GM19328 (cell line): Measurements from ENCODE around the gene ATP12A.

Experiments used
- ATAC-seq: cut with Tn5 transposase; IDR thresholded peaks from one replicate; pipeline ENCODE4 v1.9.1; 2021; ENCODE audit warnings: mild to moderate bottlenecking, moderate library complexity; ENCODE audit not compliant: unreplicated experiment

ATP12A gene

DNA sequence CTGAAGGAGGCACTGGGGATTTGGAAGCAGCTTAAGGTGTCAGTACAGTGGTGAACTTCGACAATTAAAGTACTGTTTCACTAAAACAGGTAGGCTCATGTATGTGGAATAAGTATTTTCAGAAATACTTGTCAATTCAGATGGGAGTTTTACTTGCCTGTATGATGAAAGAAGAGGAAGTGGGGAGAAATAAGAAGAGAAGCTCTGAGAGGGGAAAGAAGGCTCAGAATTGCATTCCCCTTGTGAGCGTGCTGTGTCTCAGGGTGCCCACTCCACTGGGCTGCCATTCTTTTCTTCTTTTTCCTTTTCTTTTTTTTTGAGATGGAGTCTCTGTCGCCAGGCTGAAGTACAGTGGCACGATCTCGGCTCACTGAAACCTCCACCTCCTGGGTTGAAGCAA, 45.2 kb downstream of the ATP12A start:
- ATAC-seq: no peak

DNA sequence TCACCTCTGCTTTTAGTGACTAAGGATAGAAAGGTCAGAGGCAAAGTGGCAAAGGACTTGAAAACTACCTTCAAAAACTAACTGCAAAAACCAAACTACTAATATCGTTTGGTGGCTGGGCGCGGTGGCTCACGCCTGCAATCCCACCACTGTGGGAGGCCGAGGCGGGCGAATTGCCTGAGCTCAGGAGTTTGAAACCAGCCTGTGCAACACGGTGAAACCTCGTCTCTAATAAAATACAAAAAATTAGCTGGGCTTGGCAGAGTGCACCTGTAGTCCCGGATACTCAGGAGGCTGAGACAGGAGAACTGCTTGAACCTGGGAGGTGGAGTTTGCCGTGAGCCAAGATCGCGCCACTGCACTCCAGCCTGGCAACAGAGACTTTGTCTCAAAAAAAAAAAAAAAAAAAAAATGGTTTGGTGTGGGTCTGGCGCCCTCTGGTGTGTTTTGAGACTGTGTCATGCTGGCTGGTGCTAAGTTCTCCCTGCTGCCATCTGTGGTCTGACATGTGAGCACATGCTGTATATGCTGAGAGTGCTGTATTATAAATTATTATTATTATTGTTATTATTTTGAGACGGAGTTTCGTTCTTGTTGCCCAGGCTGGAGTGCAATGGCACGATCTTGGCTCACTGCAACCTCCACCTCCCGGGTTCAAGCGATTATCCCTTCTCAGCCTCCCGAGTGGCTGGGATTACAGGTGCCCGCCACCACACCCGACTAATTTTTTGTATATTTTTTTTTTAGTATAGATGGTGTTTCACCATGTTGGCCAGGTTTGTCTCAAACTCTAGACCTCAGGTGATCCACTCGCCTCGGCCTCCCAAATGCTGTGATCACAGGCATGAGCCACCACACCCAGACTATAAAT, 47.8 kb downstream of the ATP12A start:
- ATAC-seq: no peak

DNA sequence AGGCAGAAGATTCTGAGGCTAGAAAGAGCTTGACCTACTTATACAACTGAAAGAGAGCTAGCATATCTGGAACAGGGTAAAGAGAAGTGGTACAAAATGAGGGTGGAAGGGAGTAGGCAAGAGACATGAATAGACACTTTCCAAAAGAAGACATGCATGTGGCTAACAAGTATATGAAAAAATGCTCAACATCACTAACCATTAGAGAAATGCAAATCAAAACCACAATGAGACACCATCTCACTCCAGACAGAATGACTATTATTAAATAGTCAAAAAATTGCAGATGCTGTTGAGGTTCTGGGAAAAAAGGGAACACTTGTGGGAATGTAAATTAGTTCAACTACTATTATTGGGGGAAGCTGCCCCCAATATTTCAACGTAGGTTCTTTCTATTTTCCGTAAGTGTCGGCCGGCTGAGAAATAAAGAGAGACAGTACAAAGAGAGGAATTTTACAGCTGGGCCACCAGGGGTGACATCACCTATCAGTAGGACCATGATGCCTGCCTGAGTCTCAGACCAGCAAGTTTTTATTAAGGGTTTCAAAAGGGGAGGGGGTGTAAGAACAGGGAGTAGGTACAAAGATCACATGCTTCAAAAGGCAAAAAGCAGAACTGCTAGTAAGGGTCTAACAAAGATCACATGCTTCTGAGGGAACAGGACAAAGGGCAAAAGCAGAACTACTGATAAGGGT, 50.8 kb downstream of the ATP12A start:
- peak; percentile 74 for ATAC-seq

DNA sequence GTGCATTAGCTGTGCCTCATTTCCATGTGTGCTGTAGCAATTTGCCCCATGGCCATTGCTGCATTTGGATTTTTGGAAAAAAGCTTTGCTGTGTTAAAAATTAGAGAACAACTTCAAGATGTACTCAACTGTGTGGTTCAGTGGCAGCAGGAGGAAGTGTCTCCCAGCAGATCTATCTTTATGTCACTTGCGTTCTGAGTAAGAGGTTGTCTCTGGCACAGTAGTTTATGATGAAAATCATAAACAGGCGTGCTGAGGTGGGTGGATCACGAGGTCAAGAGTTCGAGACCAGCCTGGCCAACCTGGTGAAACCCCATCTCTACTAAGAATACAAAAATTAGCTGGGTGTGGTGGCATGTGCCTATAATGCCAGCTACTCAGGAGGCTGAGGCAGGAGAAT, 54.7 kb downstream of the ATP12A start:
- ATAC-seq: no peak

DNA sequence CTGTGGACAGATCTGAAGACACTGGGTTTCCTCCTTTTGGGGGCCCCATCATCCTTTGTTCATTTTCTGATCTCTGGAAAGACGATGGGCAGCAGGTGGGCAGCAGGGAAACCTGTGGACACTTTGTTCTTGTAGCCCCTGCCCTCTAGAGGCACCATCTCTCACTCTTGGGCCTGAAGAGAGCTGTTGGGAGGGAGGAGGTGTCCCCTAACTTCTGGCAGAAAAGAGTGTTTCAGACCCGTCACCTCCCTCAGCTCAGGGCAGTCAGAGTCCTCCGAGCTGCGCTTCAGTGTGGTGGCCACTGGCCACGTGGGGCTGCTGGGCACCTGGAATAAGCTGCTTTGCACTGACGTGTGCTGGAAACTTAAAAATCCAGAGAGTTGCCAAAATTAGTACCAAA, 56.8 kb downstream of the ATP12A start:
- no peak for ATAC-seq

DNA sequence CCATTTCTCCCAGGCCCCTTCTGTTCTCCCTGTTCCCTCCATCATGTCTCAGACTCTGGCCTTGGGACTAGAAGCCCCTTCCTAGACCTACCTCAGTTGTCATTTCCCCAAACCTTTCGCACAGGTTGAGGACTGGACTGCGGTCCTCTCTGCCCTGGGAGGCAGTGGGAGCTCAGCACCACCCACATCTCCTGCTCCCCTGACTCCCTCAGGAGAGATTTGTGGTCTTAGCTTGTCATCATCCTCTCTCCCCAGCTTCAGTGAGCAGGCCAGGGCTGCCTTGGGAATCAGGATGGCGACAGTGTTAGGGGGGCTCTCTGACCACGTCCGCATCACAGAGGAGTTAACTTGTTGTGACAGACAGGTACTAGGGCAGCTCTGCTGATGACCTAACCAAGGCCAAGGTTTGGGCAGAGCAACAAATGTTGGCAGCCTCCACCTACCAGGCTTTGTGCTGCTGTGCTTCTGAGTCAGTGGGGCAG, 58.2 kb downstream of the ATP12A start:
- no peak for ATAC-seq

DNA sequence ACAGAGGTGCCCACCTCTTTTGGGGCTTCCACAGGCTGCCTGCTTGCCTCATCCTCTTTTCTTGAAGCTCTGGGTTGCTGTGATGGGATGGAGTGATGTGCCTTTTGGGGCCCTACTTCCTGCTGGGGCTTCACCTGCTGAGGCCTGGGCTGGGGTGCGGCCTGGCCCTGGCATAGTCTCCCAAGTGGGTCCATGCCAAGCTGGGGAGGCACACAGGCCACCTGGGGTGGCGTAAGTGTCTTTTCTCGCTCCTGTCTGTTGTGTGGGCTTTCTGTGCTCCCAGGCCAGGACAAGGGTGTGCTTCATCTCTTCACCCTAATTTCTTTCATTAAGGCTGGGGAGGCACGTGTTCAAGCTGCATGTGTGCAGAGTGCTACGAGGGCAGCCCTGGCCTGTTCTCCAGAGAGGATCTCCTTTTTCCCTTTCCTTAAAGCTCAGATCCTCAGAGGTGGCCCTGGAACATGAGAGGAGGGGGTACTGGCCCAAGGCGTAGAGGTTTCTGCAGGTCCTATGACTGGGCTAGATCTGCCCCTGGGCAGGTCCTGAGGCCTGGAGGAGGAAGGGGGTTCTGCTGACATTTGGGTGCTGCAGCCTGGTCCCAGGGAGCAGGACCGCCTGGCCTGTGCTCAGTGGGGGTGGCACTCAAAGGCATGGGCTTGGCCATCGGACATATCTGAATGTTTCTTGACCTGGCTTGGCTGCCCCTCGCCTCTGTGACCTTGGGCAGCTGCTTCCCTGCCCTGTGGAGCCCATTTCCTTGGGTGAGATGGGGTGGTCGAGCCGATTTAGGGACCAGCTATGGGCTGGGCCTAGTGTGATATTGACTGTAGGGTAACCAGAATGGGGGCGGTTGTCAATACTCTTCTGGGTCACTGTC, 60.0 kb downstream of the ATP12A start:
- ATAC-seq: no peak

DNA sequence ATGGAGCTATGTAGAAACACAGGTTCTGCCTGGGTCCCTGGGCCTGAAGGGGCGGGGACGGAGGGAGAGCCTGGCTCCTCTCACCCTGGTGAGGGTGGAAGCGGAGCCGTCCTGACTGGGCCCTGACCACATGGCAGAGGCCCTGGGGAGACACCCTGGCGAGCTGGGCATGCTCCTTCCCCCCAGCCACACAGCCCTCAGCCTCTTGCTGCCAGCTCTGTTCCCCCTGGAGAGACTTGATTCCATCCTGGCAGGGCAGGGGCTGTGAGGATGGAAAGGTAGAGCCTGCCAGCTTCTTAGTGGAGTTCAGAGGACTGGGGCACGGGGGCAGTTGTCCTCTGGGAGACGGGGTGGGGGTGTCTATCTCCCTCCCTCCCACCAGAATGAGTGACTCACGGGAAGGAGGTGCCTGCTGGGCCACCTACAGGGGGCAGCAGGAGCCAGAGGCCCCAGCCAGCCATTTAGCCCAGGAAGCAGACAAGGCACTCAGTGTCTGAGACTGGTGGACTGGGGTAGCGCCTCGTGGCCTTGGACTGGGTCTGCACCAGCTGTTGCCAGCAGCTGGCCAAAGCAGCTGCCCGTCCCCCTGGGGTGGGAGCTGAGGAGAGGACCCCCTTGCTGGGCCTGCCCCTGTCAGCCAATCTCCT, 60.9 kb downstream of the ATP12A start:
- ATAC-seq: no peak

DNA sequence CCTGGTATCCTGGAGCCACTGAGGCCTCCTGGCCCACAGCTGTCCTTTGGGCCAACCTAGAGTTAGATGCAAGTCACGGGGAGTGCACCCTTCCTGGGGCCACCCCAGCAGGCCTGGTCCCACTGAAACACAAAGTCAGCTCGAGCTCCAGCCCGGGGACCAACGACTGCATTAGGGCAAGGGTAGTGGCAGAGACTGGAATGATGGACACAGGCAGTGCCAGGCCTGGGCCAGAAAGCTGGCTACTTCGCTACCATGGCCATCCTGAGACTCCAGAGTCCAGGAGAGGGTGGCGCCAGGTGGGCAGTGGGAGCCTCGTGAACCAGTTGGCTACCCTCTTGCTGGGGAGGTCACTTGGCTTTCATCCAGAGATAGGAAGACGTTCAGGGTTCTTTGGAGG, 61.6 kb downstream of the ATP12A start:
- no peak for ATAC-seq

DNA sequence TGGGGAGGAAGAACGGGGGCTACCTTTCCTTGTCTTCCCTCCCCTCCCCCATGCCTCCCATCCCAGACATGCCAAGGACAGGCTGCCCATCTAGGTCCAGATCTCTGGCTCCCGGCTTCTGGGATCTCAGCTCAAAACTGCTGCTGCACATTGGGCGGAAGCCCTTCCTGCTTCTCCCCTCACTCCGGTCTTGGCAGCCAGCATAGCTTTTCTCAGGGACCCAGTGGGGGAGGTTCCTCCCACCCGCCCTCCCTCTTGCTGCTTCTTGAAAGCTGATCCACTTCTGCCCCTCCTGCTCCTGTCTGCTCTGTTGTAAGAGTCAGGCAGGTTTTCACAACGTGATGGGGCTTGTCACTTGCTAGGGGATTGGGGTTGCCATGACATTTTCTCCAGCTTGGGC, 62.1 kb downstream of the ATP12A start:
- no peak for ATAC-seq

DNA sequence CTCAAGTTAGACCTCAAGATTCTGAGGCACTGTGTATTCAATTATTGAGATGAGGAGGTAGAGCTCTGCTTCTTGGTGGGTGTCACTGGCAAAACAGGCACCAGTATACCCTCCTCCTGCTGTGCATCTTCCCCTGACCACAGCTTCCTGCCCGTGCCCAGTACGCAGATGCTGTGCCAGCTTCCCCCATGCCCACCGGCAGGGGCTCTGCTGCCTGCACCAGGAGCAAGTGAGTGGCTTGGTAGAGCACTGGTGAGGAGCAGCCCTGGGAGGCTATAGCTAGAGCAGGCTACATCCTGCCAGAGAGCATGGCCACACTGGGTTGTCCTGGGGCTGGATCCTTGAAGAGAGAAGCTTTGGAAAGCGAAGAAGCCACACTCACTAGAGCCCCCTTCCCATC, 62.8 kb downstream of the ATP12A start:
- ATAC-seq: no peak

DNA sequence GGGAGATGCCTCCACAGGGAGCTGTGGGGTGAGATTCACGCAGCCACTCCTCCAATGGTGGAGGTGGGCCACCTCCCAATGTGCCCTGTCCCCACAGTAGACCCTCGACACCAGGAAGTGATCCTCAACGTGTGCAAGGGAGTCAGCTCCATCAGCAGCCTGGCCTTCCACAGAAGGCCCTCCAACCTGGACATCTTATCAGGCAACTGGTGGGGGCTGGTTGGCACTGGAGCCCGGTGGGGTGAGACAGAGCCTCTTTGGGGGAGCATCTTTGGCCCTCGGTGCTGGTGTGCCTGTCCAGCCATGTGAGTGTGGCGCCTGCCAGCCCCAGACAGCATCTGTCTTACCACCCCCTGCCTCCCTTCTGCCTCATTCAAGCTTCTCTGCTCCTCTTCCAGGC, 64.0 kb downstream of the ATP12A start:
- no peak for ATAC-seq

DNA sequence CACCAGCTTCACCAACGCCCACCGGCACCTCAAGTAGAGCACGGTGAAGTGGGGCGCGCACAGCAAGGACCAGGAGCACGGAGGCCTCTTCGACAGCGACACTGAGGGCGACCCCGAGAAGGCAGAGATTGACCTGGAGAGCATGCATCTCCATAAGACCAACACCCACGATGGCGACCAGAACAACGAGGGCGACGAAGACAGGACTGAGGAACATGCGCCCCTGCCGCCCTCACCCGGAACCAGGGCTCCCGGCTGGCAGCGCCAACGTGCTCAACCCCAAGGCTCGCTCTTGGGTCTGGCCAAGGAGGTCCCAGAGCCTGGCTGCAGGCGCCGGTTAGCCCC, 65.3 kb downstream of the ATP12A start:
- no peak for ATAC-seq

DNA sequence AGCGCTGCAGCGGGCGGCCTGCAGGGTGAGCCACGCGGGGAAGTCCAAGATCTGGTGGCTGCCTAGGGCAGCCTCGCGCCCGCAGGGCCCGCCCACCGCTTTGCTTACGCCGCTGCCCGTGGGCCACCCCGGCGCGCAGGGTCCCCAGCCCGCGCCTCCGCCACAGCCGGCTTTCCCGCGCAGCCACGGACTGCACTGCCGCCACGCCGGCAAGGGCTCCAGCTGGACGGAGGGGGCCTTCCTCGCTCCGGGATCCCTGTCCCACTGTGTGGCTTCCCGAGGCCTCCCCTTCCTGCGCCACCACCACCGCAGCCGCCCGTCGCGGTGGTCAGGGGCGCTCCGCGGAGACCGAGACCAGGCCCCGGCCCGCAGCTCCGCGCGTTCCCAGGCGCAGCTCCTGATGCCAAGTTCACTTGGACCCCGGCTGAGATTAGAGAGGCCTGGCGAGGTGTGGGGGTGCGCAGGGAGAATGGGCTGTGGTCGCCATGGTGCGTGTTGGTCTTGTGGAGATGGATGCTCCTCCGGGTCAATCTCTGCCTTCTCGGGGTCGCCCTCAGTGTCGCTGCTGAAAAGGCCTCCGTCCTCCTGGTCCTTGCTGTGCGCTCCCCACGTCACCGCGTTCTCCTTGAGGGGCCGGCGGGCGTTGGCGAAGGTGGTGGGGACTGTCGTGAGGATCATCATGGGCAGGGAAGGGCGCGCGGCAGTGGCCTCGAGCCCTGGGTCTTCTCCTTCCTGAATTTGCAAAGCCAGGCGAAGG, 65.8 kb downstream of the ATP12A start:
- ATAC-seq: no peak

DNA sequence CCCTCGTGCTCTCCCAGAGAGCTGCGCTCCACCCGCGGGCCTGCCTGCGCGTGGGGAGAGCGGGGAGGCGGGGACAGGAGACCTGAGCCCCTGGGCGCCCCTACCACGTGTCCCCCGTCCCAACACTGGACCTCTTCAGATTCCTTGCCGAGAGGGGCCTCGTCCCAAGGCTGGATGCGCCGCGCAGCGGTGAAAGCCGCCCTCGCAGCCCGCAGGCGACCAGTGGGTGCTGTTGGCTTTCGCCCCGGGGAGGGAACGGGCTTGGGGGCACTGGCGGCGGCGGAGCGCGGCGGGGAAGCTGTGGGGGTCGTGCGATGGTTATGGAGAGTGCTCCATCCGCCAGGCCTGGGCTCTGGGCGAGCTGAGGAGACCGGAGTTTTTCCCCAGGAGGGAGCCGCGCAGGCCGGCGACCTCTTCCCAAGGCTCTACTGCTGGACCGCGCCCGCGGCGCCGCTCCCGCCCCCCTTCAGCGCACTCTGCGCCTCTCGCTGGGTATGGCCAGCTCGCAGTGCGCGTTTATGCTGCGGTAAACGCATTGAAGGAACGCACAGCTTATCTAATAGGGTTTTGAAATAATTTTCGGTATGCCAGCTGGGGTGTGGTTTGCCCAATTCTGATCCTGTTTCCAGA, 66.5 kb downstream of the ATP12A start:
- ATAC-seq: no peak

DNA sequence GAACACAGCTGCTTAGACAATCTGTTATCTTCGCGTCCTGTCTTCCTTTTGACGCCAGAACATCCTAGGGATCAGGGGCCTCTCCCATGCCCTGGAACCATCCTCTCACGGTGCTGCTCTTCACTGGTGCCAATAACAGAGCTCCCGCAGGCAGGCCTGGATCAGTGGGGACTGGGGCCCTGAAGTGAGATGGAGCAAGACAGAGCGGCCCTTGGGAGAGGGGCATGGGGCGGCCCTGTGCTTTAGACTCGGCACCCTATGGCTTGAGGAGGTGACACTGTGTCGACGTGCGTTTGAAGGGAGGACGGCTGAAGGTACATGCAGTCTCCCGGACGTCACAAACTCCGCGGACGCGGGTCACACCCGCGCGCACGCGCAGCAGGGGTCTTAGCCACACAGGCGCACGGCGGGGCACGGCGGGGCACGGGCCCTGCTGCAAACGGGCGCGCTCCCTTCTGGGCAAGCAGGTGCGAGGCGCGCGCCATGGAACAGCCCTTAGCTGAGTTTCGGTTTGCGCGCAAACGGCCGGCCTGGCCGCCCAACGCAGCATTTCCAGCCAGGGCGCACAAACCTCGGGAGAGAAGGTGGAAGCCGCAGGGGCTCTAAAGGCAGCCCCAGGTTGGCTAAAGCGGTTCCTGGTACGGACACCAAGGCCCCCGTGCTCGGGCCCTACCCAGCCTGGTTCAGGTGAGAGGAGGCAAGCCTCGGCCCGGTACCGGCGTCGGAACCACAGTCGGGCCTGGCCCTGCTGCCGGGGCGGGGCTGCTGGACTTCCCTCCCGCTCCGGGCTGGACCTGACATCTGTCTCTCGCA, 67.2 kb downstream of the ATP12A start:
- no peak for ATAC-seq

DNA sequence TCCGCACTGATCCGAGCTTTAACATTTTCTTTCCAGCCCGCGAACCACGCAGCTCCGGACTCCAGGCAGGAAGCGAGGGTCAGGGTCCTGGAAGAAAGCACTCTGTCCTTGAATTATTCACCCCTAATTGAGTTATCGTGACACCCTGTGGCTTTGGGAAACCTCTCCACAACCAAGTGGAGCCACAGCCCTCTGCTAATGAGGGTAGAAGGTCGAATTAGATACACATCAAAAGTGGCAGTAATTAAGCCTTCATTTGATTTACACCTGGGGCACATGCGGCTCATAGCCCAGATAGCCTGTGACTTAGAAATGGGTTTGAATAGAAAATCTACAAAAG, 67.8 kb downstream of the ATP12A start:
- ATAC-seq: no peak

DNA sequence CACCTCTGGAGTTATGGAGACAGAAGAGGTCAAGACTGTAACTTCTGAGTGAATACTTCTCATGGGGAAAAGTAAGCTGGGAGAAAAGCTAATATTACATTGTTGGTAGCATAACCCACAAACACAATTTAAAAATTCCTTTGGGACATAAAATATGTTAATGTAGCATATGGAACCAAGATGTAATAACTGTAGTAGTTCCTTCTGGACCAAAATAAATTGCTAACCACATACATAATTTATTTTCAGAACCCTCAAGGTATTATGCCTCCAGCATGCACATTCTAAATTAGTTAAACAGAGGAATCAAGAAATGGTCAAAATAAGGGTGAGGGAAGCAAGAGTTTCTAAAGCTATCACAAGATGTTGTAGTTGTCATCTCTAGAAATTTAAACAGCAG, 79.0 kb downstream of the ATP12A start:
- no peak for ATAC-seq
